Suprapubic skin (tissue), 4 donors: Measurements from ENCODE around the gene PRKAG3. TPM values are rescaled to one million over a fixed set of nuclear protein-coding genes. Genes with fewer than 3 reads are reported as not detected.

Experiments
- DNase-seq, 2 donors: peaks; one replicate each; pipeline ENCODE4 v3.0.0-alpha.2; 2019; ENCODE audit warnings: low spot score in 2 of 2
- H3K27ac ChIP-seq: fragments of 200-600 bp; sonication (generic); one replicate; pipeline ENCODE4 v1.5.1; 2019
- H3K27me3 ChIP-seq: fragments of 200-600 bp; sonication (generic); one replicate; pipeline ENCODE4 v1.5.1; 2019
- H3K36me3 ChIP-seq: fragments of 200-600 bp; sonication (generic); one replicate; pipeline ENCODE4 v1.5.1; 2019
- H3K4me1 ChIP-seq: fragments of 200-600 bp; sonication (generic); one replicate; pipeline ENCODE4 v1.5.1; 2019
- H3K4me3 ChIP-seq: fragments of 200-600 bp; sonication (generic); one replicate; pipeline ENCODE4 v1.5.1; 2019; ENCODE audit warnings: mild to moderate bottlenecking
- H3K9me3 ChIP-seq: fragments of 200-600 bp; sonication (generic); one replicate; pipeline ENCODE4 v1.5.1; 2019
- CTCF ChIP-seq, 2 donors: fragments of 200-600 bp in 1 of 2; fragments of 450-650 bp in 1 of 2; sonication (generic) in 1 of 2; IDR thresholded peaks; one replicate each; pipeline ENCODE4 v1.5.1; 2016 to 2019; ENCODE audit warnings: antibody characterized with exemption in 2 of 2, mild to moderate bottlenecking in 1 of 2, moderate library complexity in 1 of 2
- EP300 ChIP-seq: sonication (generic); formaldehyde crosslinking; IDR thresholded peaks from one replicate; pipeline ENCODE4 v1.6.1; 2017; ENCODE audit warnings: antibody characterized with exemption
- POLR2A ChIP-seq, 2 donors: fragments of 450-650 bp; IDR thresholded peaks; one replicate each; pipeline ENCODE4 v1.6.1; 2017; ENCODE audit warnings: antibody characterized with exemption in 2 of 2, mild to moderate bottlenecking in 2 of 2, moderate library complexity in 2 of 2
- POLR2AphosphoS5 ChIP-seq, 3 donors: sonication (generic); formaldehyde crosslinking; IDR thresholded peaks; one replicate each; pipeline ENCODE4 v1.6.1; 2017; ENCODE audit warnings: antibody characterized with exemption in 3 of 3
- WGBS: methylation state at CpG from one replicate; pipeline ENCODE4 v1.1.5; 2018; 5-methylcytosine and 5-hydroxymethylcytosine counted together
- total RNA-seq, 4 donors: library from RNA; depleted of rRNA; stranded (reverse); fragments of >200 nt; gene quantifications; one replicate each; pipeline ENCODE4 v1.1.0, GENCODE V29; 2016

The PRKAG3 gene
- total RNA-seq, 4 donors from 2014 or later: 0.26 TPM; not detected in 3

- no peak for TF ChIP-seq CTCF (IDR thresholded peaks at IDR 0.05)
- no peak for TF ChIP-seq EP300
- TF ChIP-seq POLR2A (IDR thresholded peaks at IDR 0.05): no peak
- no peak for TF ChIP-seq POLR2AphosphoS5 (IDR thresholded peaks at IDR 0.05)
- peak within 1 kb of the TSS; percentile 41 for H3K27ac ChIP-seq
- no peaks in the 10 kb centered on the region for H3K36me3 ChIP-seq
- WGBS: under 1% methylated on average over 15 of the region's 64 CpGs
- DNase-seq: peak; percentile 51 to 71
- peaks cover 29% of the 10 kb centered on the region for H3K4me1 ChIP-seq
- peak within 1 kb of the TSS; percentile 52 for H3K4me3 ChIP-seq
- no peaks in the 10 kb centered on the region for H3K9me3 ChIP-seq
- peaks cover 83% of the 10 kb centered on the region for H3K27me3 ChIP-seq
Observed at GRCh38 chr2:218859556-218859987, 28.0 kb upstream of the PRKAG3 start, which contains the start of gene WNT6. Gene WNT6, plus strand, starts transcription at chr2:218859805. Its CDS starts 233 bp downstream, at chr2:218860038.

DNA sequence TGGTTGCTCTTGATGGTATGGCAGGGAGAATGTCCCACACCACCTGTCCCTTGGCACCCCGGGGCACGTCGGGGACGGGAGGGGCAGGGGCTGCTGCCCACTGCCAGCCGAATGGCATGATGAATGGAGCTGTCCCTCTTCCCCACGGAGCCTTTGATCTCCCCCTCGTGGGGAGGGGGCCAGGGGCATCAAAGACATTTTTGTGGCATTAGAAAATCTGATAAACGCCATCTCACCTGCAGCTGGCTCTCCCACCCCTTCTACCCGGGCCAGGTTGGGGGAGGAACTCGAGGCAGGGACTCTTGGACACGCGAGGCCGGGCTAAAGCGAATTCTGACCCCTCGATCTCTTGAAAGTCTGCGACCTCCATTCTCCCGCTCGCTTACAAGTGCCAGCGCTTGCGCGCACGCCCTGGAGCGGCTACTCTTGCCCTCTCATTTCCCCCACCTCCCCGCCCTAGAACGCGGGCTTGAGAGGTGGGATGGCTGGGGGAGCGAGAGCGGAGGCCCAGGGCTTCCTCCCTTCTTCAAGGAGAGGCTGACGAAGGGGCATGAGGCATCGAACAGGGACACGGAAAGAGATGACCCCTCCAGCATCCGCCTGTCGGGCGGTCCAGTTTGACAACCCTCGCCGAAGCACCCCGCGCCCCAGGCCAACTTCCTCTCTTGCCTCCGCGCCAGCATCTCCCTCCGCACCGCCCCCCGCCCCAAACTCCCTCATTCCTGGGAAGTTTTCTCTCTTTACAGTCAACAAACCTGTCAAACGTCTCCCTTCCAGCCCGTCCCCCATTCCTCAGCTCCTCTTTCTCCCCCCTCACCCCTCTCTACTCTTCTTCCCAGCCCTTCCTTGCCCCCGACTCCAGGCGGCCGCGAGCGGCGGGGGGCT is 27.3 kb upstream of the PRKAG3 start:
- Histone ChIP-seq H3K27me3 (peaks cover 78% of the 10 kb centered on the region), H3K27ac (no peak overlapping the region), H3K36me3 (no peaks in the 10 kb centered on the region), H3K4me1 (peaks cover 29% of the 10 kb centered on the region), H3K4me3 (peak overlapping the region; percentile 52), H3K9me3 (no peaks in the 10 kb centered on the region)
- 15% methylated on average over 41 of the region's 51 CpGs for WGBS
- DNase-seq: peak; percentile 57 to 76
- TF ChIP-seq POLR2A (IDR thresholded peaks at IDR 0.05) (no peak), EP300 (no peak), CTCF (IDR thresholded peaks at IDR 0.05) (no peak), POLR2AphosphoS5 (IDR thresholded peaks at IDR 0.05) (no peak)

DNA sequence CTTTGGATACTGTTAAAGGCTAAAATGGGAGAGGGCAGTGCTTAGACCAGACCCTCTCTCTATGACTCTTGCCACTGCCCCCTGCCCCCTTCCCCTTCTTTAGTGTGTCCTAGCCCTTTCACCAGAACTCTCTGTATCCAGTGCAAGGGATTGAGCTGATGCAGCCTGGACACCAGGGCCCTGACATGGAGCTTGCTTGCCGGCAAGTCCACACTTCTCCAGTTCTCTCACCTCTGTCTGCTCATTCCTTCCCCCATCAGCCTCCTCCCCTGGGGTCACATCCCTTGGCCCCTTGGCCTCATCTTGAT is 26.5 kb upstream of the PRKAG3 start:
- no peak overlapping the region for H3K4me3 ChIP-seq
- H3K9me3 ChIP-seq: no peaks in the 10 kb centered on the region
- H3K27me3 ChIP-seq: peaks cover 75% of the 10 kb centered on the region
- H3K27ac ChIP-seq: no peak overlapping the region
- DNase-seq: peak; percentile 49 to 56
- H3K36me3 ChIP-seq: no peaks in the 10 kb centered on the region
- TF ChIP-seq POLR2A (IDR thresholded peaks at IDR 0.05) (no peak), CTCF (IDR thresholded peaks at IDR 0.05) (no peak), POLR2AphosphoS5 (IDR thresholded peaks at IDR 0.05) (no peak), EP300 (no peak)
- peaks cover 35% of the 10 kb centered on the region for H3K4me1 ChIP-seq
- WGBS: 26% methylated on average over 1 of the region's 1 CpG

DNA sequence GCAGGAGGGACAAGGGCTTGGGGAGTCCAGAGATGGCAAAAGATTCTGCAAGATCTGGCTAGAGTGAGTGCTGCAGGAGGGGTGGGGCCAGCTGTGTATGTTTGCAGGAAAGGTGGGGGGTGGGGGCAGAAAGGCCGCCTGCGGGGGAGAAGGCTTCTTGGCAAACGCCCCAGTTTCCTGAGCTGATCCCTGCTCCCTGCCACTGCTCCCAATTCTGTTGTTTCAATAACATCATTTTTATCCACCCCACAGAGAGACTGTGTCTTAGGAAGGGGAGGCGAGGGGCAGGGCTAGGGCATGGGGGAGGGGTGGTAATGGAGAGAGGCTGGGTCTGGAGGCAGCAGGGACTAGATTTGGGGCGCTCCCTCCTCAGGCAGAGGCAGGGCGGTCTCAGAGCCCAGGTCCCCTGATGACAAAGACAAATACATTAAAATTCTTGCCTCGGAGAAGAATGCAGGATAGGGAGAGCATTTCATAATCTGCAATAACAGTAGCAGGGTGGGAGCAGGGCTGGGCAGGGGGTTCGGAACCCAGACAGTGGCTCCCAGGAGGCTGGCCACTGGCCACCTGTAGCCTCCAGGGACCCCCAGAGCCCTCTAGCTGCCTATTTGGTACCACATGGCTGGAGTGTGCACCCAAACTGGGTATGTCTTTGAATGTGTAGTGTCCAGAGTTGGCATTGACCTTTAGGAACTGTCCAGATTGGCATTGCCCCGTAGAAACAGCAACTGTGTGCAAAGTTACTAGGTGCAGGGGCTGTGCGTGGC is 26.0 kb upstream of the PRKAG3 start:
- H3K27ac ChIP-seq: no peak overlapping the region
- H3K36me3 ChIP-seq: no peaks in the 10 kb centered on the region
- no peaks in the 10 kb centered on the region for H3K9me3 ChIP-seq
- WGBS: 34% methylated on average over 10 of the region's 10 CpGs
- TF ChIP-seq EP300: no peak
- TF ChIP-seq POLR2AphosphoS5 (IDR thresholded peaks at IDR 0.05): no peak
- TF ChIP-seq POLR2A (IDR thresholded peaks at IDR 0.05): no peak
- no peak for TF ChIP-seq CTCF (IDR thresholded peaks at IDR 0.05)
- DNase-seq: peak; percentile 40 to 62
- H3K4me1 ChIP-seq: peaks cover 41% of the 10 kb centered on the region
- H3K27me3 ChIP-seq: peaks cover 71% of the 10 kb centered on the region
- H3K4me3 ChIP-seq: no peak overlapping the region

GRCh38 chr2:218856896-218857243 is 25.3 kb upstream of the PRKAG3 start:
- peaks cover 71% of the 10 kb centered on the region for H3K27me3 ChIP-seq
- 92% methylated on average over 1 of the region's 1 CpG for WGBS

More at GRCh38 chr2:218856896-218857243, 25.3 kb upstream of the PRKAG3 start:
- peak; percentile 27 to 31 for DNase-seq
- TF ChIP-seq POLR2A (IDR thresholded peaks at IDR 0.05) (no peak), POLR2AphosphoS5 (IDR thresholded peaks at IDR 0.05) (no peak), CTCF (IDR thresholded peaks at IDR 0.05) (no peak), EP300 (no peak)
- no peak overlapping the region for H3K27ac ChIP-seq
- no peaks in the 10 kb centered on the region for H3K9me3 ChIP-seq
- no peak overlapping the region for H3K4me3 ChIP-seq
- no peaks in the 10 kb centered on the region for H3K36me3 ChIP-seq
- peaks cover 41% of the 10 kb centered on the region for H3K4me1 ChIP-seq
